GM12891 (cell line): ENCODE data around the gene P2RY1.

Experiments
- POLR2A ChIP-seq: IDR thresholded peaks from 2 replicates; pipeline ENCODE4 v1.6.1; 2011; ENCODE audit warnings: low read depth, low read length, control low read depth
- POLR2AphosphoS5 ChIP-seq: IDR thresholded peaks from 2 replicates; pipeline ENCODE4 v1.6.1; 2011; ENCODE audit warnings: low read depth, low read length, control low read depth
- TAF1 ChIP-seq: IDR thresholded peaks from 2 replicates; pipeline ENCODE4 v1.6.1; 2011; ENCODE audit warnings: low read depth, low read length, control low read depth

DNA sequence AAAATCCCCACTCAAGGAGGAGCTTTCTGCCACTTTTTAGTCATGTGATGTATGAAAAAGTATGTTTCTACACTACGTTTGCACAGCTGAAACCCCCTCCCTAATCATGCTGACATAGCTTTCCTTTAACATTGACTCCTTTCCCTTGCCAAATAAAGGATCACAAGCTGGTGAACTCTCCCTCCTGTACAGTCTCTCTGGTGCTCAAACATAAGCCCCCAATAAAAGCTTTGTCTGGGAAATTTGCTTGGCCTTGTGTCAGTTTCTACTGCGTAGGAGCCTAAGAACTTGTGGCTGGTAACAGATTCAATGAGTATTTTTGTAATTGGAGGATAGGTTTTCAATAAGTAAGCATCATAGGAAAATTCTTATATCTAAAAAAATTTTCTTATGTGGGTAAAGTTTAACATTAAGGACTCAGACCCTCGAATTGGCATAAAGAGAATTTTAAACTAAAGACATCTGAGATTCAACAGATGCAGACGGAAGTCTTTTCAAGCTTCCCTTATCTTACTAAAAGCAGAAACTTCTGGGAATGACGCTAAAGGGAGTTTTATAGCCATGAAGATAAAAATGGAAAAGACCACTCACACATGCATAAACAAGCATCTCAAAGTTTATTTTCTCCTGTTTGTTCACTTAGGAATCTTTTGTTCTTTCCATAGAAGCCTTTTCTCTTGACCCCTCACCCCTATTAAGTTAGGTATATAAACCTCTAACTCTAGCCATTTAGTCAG, 44.1 kb upstream of the P2RY1 start:
- TF ChIP-seq POLR2A (no peak), POLR2AphosphoS5 (no peak), TAF1 (no peak)
